Measurements from ENCODE around the gene NFE2. TPM values are rescaled to one million over a fixed set of nuclear protein-coding genes. Genes with fewer than 3 reads are reported as not detected.

Gene NFE2
- total and polyA plus RNA-seq, 2 of the 8 experiments (the other 6 are each of a cell fraction or from before 2014, with no cell fraction given): 2.0 to 6.1 TPM

DNA sequence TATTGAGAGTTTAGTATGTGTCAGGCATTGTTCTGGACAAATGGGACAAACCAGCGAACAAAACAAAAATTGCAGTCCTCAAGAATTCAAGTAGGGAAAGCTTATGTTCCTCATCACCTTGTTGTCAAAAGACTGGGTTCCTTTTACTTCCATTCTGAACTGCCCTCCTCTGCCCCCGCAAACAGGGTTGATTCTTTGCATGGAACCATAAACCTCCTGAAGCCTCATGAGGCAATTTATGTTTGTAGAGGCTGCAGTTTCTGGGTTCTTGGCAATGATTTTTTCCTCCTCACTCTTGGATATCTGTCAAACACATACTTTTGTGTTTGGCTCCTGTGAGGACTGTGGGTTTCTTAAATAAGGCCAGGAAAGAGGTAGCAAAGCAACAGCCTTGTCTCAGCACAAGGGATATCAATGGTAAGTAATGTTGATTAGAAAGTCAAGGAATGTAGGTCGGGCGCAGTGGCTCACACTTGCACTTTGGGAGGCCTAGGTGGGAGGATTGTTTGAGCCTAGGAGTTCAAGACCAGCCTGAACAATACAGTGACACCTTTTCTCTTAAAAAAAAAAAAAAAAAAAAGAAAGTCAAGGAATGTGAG, 38.0 kb upstream of the NFE2 start (continued):
- TF ChIP-seq GABPA (IDR thresholded peaks at IDR 0.05; ENCODE audit: borderline replicate concordance, insufficient read depth, low read length) (no peak), YY1 (IDR thresholded peaks at IDR 0.05; ENCODE audit: low read depth, low read length) (no peak), FOSL1 (IDR thresholded peaks at IDR 0.05; ENCODE audit: insufficient read depth, low read depth, low read length) (no peak), GTF2F1 (IDR thresholded peaks at IDR 0.05; ENCODE audit: borderline replicate concordance, low read depth, low read length) (no peak), RXRA (IDR thresholded peaks at IDR 0.05; ENCODE audit: insufficient read depth, low read depth, low read length) (no peak)
- TF ChIP-seq, protein P1, sequence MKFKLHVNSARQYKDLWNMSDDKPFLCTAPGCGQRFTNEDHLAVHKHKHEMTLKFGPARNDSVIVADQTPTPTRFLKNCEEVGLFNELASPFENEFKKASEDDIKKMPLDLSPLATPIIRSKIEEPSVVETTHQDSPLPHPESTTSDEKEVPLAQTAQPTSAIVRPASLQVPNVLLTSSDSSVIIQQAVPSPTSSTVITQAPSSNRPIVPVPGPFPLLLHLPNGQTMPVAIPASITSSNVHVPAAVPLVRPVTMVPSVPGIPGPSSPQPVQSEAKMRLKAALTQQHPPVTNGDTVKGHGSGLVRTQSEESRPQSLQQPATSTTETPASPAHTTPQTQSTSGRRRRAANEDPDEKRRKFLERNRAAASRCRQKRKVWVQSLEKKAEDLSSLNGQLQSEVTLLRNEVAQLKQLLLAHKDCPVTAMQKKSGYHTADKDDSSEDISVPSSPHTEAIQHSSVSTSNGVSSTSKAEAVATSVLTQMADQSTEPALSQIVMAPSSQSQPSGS (IDR thresholded peaks at IDR 0.05; ENCODE audit: low read length): no peak
- TF ChIP-seq, protein P2, sequence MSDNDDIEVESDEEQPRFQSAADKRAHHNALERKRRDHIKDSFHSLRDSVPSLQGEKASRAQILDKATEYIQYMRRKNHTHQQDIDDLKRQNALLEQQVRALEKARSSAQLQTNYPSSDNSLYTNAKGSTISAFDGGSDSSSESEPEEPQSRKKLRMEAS (IDR thresholded peaks at IDR 0.05): no peak

Data from H1 (cell line).